ENCODE measurements around the gene ARHGAP8.

The ARHGAP8 gene

DNA sequence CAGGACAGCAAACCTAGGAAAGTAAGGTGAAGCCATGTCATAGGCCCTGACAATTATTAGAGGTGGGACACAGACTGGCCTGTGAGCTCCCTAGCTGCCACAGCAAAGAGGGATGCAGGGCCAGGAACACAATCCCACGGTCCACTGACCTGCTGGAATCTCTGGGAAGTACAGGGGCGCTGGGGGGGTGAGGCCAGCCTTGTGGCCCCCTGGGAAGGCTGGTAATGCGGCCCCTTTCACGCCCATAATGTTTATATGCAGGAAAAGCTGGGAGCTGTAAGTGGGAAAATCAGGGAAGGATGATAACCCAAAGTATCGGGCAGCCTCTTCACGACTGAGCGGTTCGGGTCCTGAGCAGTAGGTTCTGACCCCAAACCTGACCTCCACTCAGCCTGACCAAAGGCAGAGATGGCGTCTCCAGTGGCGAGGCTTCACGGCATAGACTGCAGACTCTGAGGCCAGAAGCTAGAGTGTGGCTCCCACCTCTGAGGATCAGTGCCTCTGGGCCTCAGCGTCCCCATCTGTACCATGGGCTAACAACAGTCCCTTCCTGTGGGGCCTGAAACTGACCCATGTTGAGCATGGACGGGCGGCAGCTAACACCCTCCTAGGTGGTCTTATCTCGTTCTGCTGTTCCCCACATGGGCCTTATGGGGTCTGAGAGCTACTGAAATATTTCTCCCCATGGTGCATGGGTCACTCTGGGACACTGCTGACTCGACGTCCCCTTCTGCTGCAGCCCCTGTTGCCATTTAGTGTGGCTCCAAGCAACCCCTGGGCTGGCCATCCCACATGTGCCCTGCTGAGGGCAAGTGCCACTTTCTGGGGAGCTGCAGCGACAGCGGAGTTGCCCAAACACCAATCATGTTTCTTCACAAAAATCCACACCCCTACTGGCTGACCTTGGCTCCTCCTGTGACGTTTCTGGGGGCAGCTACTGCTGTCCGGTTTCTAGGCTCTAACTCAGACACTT, 155.7 kb downstream of the ARHGAP8 start:
- Histone ChIP-seq H3K9ac (ENCODE audit: low read depth, low read length, poor library complexity) (no peak overlapping the region), H2BK5ac (ENCODE audit: low read length) (no peak overlapping the region), H2BK12ac (ENCODE audit: low read length) (no peak overlapping the region), H3K9me3 (replicated peaks in 1 of 2; ENCODE audit: control insufficient read depth in 2 of 2, insufficient read depth in 1 of 2, low read depth in 1 of 2, low read length in 2 of 2) (peaks cover 8 to 22% of the 10 kb centered on the region in 2 donors), H4K8ac (ENCODE audit: low read depth, low read length) (no peak overlapping the region), H3K27ac (replicated peaks; ENCODE audit: low read length) (no peak overlapping the region), H3K4me1 (ENCODE audit: control insufficient read depth in 2 of 2, insufficient read depth in 1 of 2, low read depth in 1 of 2, low read length in 2 of 2) (no peaks in the 10 kb centered on the region), H3K79me1 (ENCODE audit: low read depth, low read length) (no peaks in the 10 kb centered on the region), H3K4me3 (ENCODE audit: low read length in 2 of 2) (no peak overlapping the region), H3K27me3 (ENCODE audit: control insufficient read depth in 3 of 3, insufficient read depth in 3 of 3, low read depth in 1 of 3, low read length in 3 of 3) (no peaks in the 10 kb centered on the region), H3K18ac (ENCODE audit: low read length) (no peak overlapping the region), H3K4me2 (ENCODE audit: insufficient read depth, low read length, poor library complexity, severe bottlenecking) (no peak overlapping the region), H3K14ac (ENCODE audit: low read length) (no peak overlapping the region), H2BK15ac (ENCODE audit: low read length) (no peak overlapping the region), H3K4ac (ENCODE audit: low read length) (no peak overlapping the region), H2AK5ac (ENCODE audit: low read depth, low read length) (no peak overlapping the region), H3K36me3 (replicated peaks in 1 of 2; ENCODE audit: control insufficient read depth in 2 of 2, insufficient read depth in 2 of 2, low read length in 2 of 2) (peaks cover 54 to 93% of the 10 kb centered on the region in 2 donors), H3K23ac (ENCODE audit: low read depth, low read length, poor library complexity) (no peak overlapping the region), H2AFZ (ENCODE audit: low read length) (no peak overlapping the region), H2BK120ac (ENCODE audit: low read depth, low read length) (no peak overlapping the region), H4K91ac (ENCODE audit: low read depth, low read length, poor library complexity) (no peak overlapping the region)
- WGBS, 2 donors (ENCODE audit: extremely low coverage in 2 of 2, insufficient read length in 2 of 2, insufficient replicate concordance in 1 of 2) = no CpG with 5 or more reads among the region's 21 CpGs
- no peak for DNase-seq (ENCODE audit: low spot score)

DNA sequence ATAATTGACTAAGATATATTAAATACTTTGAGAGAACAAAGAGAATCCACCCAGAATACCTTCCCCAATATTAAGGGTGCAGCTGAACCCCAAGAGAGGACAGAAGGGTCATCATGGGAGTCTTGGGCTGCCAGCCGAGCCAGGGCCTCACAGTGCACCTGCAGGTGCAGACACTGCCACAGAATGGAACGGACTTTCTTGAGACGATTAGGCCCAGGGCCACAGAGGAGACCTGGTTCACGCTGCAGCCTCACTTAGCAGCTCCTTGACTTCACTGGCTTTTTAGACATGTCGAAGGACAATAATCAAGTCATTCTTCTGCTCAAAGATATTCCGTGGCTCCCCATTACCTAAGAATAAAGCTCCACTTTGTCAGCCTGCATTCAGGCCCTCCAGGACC, 156.9 kb downstream of the ARHGAP8 start:
- Histone ChIP-seq H3K4me3 (ENCODE audit: low read length in 2 of 2) (no peak overlapping the region), H2AK5ac (ENCODE audit: low read depth, low read length) (no peak overlapping the region), H3K27ac (replicated peaks; ENCODE audit: low read length) (no peak overlapping the region), H3K27me3 (ENCODE audit: control insufficient read depth in 3 of 3, insufficient read depth in 3 of 3, low read depth in 1 of 3, low read length in 3 of 3) (no peaks in the 10 kb centered on the region), H2BK5ac (ENCODE audit: low read length) (no peak overlapping the region), H3K23ac (ENCODE audit: low read depth, low read length, poor library complexity) (no peak overlapping the region), H3K9me3 (replicated peaks in 1 of 2; ENCODE audit: control insufficient read depth in 2 of 2, insufficient read depth in 1 of 2, low read depth in 1 of 2, low read length in 2 of 2) (peaks cover 15 to 27% of the 10 kb centered on the region in 2 donors), H2BK120ac (ENCODE audit: low read depth, low read length) (no peak overlapping the region), H3K36me3 (replicated peaks in 1 of 2; ENCODE audit: control insufficient read depth in 2 of 2, insufficient read depth in 2 of 2, low read length in 2 of 2) (peaks cover 64 to 96% of the 10 kb centered on the region in 2 donors), H3K4ac (ENCODE audit: low read length) (no peak overlapping the region), H2BK15ac (ENCODE audit: low read length) (no peak overlapping the region), H3K18ac (ENCODE audit: low read length) (no peak overlapping the region), H3K4me1 (ENCODE audit: control insufficient read depth in 2 of 2, insufficient read depth in 1 of 2, low read depth in 1 of 2, low read length in 2 of 2) (no peaks in the 10 kb centered on the region), H4K8ac (ENCODE audit: low read depth, low read length) (no peak overlapping the region), H2BK12ac (ENCODE audit: low read length) (no peak overlapping the region), H3K4me2 (ENCODE audit: insufficient read depth, low read length, poor library complexity, severe bottlenecking) (no peak overlapping the region), H2AFZ (ENCODE audit: low read length) (no peak overlapping the region), H3K14ac (ENCODE audit: low read length) (no peak overlapping the region), H3K79me1 (ENCODE audit: low read depth, low read length) (peaks cover under 1% of the 10 kb centered on the region), H4K91ac (ENCODE audit: low read depth, low read length, poor library complexity) (no peak overlapping the region), H3K9ac (ENCODE audit: low read depth, low read length, poor library complexity) (no peak overlapping the region)
- no peak for DNase-seq (ENCODE audit: low spot score)
- WGBS, 2 donors (ENCODE audit: extremely low coverage in 2 of 2, insufficient read length in 2 of 2, insufficient replicate concordance in 1 of 2) = no CpG with 5 or more reads among the region's 6 CpGs

Data from neuronal stem cell (in vitro differentiated cells).